ENCODE measurements around the gene OBSL1. TPM values are rescaled to one million over a fixed set of nuclear protein-coding genes. Genes with fewer than 3 reads are reported as not detected.

Gene OBSL1
- total RNA-seq, 1 experiment from 2014 or later, result 56.2 TPM

DNA sequence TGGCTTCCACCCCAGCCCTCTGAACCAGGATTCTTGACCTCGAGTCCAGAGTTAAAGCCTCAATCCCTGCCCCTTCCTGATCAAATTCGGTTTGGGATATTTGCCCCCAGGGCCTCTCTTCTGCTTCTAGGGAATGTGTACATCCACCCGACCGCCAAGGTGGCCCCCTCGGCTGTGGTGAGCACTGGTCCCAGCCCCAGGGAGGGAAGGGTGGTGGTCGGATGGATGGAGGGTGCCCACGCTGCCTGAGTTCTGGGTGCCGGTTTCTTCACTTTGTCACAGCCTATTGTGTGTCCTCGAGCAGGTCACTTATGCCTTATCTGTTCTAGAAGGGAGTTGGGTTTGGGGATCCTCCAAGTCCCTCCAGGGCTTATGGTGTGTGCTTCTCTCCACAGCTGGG, 65.8 kb downstream of the OBSL1 start:
- Histone ChIP-seq H3K27me3 (replicated peaks; ENCODE audit: control insufficient read depth, insufficient read depth, low read length) (no peaks in the 10 kb centered on the region), H3K4me1 (peaks cover 4% of the 10 kb centered on the region), H3K4me3 (ENCODE audit: low read depth, low read length) (no peak overlapping the region), H3K9me3 (no peaks in the 10 kb centered on the region), H3K36me3 (ENCODE audit: control insufficient read depth, insufficient read depth, low read length) (no peaks in the 10 kb centered on the region; the same call in 1 of the 2 replicates)
- Mint-ChIP-seq H3K4me1 (ENCODE audit: low read depth, unreplicated experiment) (peaks cover 7% of the 10 kb centered on the region), H3K9me3 (ENCODE audit: unreplicated experiment) (no peaks in the 10 kb centered on the region), H3K27me3 (ENCODE audit: insufficient read depth, unreplicated experiment) (no peaks in the 10 kb centered on the region), H3K4me3 (ENCODE audit: unreplicated experiment) (no peak overlapping the region), H3K36me3 (ENCODE audit: insufficient read depth, unreplicated experiment) (no peaks in the 10 kb centered on the region), H3K27ac (ENCODE audit: unreplicated experiment) (no peak overlapping the region)
- ChIA-PET CTCF (interaction anchor here (2.8 kb wide), 1 partner anchor 25 kb away, joined by 14 read pairs; no protein-coding TSS in a partner anchor), POLR2A (no interaction called here)
- TF ChIP-seq, protein P1, sequence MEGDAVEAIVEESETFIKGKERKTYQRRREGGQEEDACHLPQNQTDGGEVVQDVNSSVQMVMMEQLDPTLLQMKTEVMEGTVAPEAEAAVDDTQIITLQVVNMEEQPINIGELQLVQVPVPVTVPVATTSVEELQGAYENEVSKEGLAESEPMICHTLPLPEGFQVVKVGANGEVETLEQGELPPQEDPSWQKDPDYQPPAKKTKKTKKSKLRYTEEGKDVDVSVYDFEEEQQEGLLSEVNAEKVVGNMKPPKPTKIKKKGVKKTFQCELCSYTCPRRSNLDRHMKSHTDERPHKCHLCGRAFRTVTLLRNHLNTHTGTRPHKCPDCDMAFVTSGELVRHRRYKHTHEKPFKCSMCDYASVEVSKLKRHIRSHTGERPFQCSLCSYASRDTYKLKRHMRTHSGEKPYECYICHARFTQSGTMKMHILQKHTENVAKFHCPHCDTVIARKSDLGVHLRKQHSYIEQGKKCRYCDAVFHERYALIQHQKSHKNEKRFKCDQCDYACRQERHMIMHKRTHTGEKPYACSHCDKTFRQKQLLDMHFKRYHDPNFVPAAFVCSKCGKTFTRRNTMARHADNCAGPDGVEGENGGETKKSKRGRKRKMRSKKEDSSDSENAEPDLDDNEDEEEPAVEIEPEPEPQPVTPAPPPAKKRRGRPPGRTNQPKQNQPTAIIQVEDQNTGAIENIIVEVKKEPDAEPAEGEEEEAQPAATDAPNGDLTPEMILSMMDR (IDR thresholded peaks at IDR 0.05; ENCODE audit: insufficient read depth in 1 of 2, low read depth in 1 of 2, low read length in 1 of 2, severe bottlenecking in 1 of 2, unreplicated experiment in 1 of 2), result no peak
- no peak for DNase-seq
- BruUV-seq (replicated peaks), result no TSS peak
- intact Hi-C loops (cut with micrococcal nuclease; ENCODE audit: unreplicated experiment), result no loop called here

DNA sequence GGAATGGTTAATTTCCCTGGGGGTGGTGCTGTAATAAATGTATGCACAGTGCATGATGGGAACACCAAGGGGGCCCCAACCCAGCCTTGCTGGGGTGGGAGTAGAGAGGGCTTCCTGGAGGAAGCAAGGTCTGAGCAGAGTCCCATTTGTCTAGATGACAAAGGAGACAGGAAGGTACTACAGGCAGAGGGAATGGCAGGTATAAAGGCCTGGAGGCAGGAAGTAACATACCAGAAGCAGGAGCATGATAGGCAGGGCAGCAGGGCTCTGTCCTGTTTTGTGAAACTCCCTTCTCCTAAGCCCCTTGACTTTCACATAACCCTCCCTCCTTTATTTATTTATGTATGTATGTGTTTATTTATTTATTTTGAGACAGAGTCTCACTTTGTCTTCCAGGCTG, 68.7 kb downstream of the OBSL1 start:
- peaks cover 11% of the 10 kb centered on the region for H3K36me3 Mint-ChIP-seq (ENCODE audit: insufficient read depth, unreplicated experiment)
- Histone ChIP-seq H3K27me3 (replicated peaks; ENCODE audit: control insufficient read depth, insufficient read depth, low read length) (no peaks in the 10 kb centered on the region), H3K36me3 (ENCODE audit: control insufficient read depth, insufficient read depth, low read length) (no peaks in the 10 kb centered on the region; the same call in 1 of the 2 replicates), H3K9me3 (no peaks in the 10 kb centered on the region), H3K4me1 (peaks cover 9% of the 10 kb centered on the region; the same call in 1 of the 2 replicates), H3K4me3 (ENCODE audit: low read depth, low read length) (no peak overlapping the region)
- H3K4me3 Mint-ChIP-seq (ENCODE audit: unreplicated experiment), result no peak overlapping the region
- H3K9me3 Mint-ChIP-seq (ENCODE audit: unreplicated experiment), result no peaks in the 10 kb centered on the region
- ChIA-PET POLR2A (no interaction called here), CTCF (no interaction called here)
- H3K27me3 Mint-ChIP-seq (ENCODE audit: insufficient read depth, unreplicated experiment), result no peaks in the 10 kb centered on the region
- no TSS peak for BruUV-seq (replicated peaks)
- DNase-seq, result no peak
- intact Hi-C loops (cut with micrococcal nuclease; ENCODE audit: unreplicated experiment), result no loop called here
- H3K4me1 Mint-ChIP-seq (ENCODE audit: low read depth, unreplicated experiment), result peaks cover 16% of the 10 kb centered on the region
- TF ChIP-seq, protein P1 (IDR thresholded peaks at IDR 0.05; ENCODE audit: insufficient read depth in 1 of 2, low read depth in 1 of 2, low read length in 1 of 2, severe bottlenecking in 1 of 2, unreplicated experiment in 1 of 2), result no peak
- H3K27ac Mint-ChIP-seq (ENCODE audit: unreplicated experiment), result no peak overlapping the region

DNA sequence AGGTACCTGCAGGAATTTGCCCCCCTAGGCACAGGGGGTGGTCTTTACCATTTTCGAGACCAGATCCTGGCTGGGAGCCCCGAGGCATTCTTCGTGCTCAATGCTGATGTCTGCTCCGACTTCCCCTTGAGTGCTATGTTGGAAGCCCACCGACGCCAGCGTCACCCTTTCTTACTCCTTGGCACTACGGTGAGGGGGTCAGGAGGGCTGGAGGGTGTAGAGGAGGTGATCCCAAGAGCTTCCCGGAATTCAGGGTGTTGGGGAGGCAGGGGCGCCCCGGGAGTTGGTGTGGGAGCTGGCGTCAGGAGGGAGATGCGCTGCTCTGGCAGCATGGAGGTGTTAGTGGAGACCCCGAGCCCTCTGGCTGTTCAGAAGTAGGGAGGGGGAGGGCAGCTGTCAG, 69.5 kb downstream of the OBSL1 start:
- H3K4me3 ChIP-seq (ENCODE audit: low read depth, low read length), result no peak overlapping the region
- Mint-ChIP-seq H3K4me1 (ENCODE audit: low read depth, unreplicated experiment) (peaks cover 16% of the 10 kb centered on the region), H3K9me3 (ENCODE audit: unreplicated experiment) (no peaks in the 10 kb centered on the region), H3K27ac (ENCODE audit: unreplicated experiment) (no peak overlapping the region), H3K27me3 (ENCODE audit: insufficient read depth, unreplicated experiment) (no peaks in the 10 kb centered on the region), H3K4me3 (ENCODE audit: unreplicated experiment) (no peak overlapping the region), H3K36me3 (ENCODE audit: insufficient read depth, unreplicated experiment) (peaks cover 11% of the 10 kb centered on the region)
- CTCF ChIA-PET, result no interaction called here
- no TSS peak for BruUV-seq (replicated peaks)
- H3K9me3 ChIP-seq, result no peaks in the 10 kb centered on the region
- DNase-seq, result no peak
- TF ChIP-seq, protein P1 (IDR thresholded peaks at IDR 0.05; ENCODE audit: insufficient read depth in 1 of 2, low read depth in 1 of 2, low read length in 1 of 2, severe bottlenecking in 1 of 2, unreplicated experiment in 1 of 2), result no peak
- intact Hi-C loops (cut with micrococcal nuclease; ENCODE audit: unreplicated experiment), result no loop called here
- H3K27me3 ChIP-seq (replicated peaks; ENCODE audit: control insufficient read depth, insufficient read depth, low read length), result no peaks in the 10 kb centered on the region
- peaks cover 14% of the 10 kb centered on the region; the same call in 1 of the 2 replicates for H3K4me1 ChIP-seq
- H3K36me3 ChIP-seq (ENCODE audit: control insufficient read depth, insufficient read depth, low read length), result no peaks in the 10 kb centered on the region; the same call in 1 of the 2 replicates
- POLR2A ChIA-PET, result no interaction called here

Small RNAs within 50 kb of the gene (microRNA-seq; reads per million reads assigned to microRNA genes)
- gene MIR3132, result not detected

Other genes with a start within 250 kb of the OBSL1 start
- not detected in 2 replicates for gene RESP18, start 238.8 kb downstream of the OBSL1 start, total RNA-seq (2022)
- 102 and 103 TPM in 2 replicates for gene DNPEP, start 183.6 kb downstream of the OBSL1 start, total RNA-seq (2022)
- gene DES, start 153.2 kb downstream of the OBSL1 start, total RNA-seq (2022), result 0.86 TPM in 1 of 2 replicates, not detected in the other
- gene SPEG, start 136.7 kb downstream of the OBSL1 start, total RNA-seq (2022), result 17.2 and 18.6 TPM in 2 replicates
- 51.0 and 53.7 TPM in 2 replicates for gene GMPPA, start 72.6 kb downstream of the OBSL1 start, total RNA-seq (2022)
- gene ASIC4, start 57.1 kb downstream of the OBSL1 start, total RNA-seq (2022), result 0.16 and 0.19 TPM in 2 replicates
- 26.4 and 27.3 TPM in 2 replicates for gene CHPF, start 27.7 kb downstream of the OBSL1 start, total RNA-seq (2022)
- gene TMEM198, start 27.5 kb downstream of the OBSL1 start, total RNA-seq (2022), result 8.5 and 9.1 TPM in 2 replicates
- gene INHA, start 771 bp upstream of the OBSL1 start, total RNA-seq (2022), result 1.5 TPM in 2 replicates
- 21.7 and 24.3 TPM in 2 replicates for gene STK11IP, start 26.3 kb upstream of the OBSL1 start, total RNA-seq (2022)
- 6.1 and 6.2 TPM in 2 replicates for gene SLC4A3, start 56.1 kb upstream of the OBSL1 start, total RNA-seq (2022)

Measured in Caco-2 (cell line).